ENCODE measurements around the gene AP5S1. TPM values are rescaled to one million over a fixed set of nuclear protein-coding genes. Genes with fewer than 3 reads are reported as not detected.
A peak's percentile ranks its signal among the peaks of the same experiment; 100 is the strongest.

AP5S1 gene
- total and polyA plus RNA-seq, 2 of the 13 experiments (the other 11 are each of a cell fraction or from before 2014, with no cell fraction given): 7.9 to 23.2 TPM

DNA sequence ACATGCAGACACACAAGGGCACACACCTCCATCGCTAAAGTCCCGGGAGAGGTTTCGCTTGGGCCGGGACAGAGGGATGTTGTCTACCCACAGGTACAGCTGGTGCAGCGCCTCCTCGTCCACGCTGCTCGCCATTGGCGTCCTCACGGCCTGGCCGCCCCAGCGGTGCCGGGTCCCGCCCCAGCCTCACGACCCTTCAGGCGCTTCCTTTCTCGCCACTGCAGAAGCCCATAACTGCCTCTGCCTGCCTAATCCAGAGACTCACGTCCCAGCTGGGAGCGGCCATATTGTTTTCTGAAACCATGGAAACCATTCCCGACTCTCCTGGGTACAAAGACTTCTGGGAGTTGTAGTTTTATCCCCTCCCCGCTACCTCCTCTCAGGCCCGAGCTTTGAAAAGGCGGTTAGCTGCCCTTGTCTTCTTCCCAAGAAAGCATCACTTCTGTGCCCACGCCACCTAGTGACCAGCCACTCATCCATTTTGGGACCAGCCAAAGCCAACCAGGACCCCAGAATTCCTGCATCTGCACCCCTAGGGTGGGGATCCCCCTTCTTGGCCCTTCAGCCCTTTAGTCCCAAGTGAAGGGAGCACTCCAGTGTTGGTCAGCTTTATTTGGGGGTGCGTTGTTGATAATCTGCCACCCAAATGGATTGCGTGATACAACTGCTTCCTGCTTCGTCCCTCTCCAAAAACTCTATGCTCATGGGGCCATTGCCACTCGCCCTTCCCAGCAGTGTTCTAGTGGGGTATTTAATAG is 39.0 kb upstream of the AP5S1 start, which contains the start of gene SPEF1 (continued):
- TF ChIP-seq ZNF280B (CRISPR knock-in tag; IDR thresholded peaks at IDR 0.05; ENCODE audit: borderline replicate concordance) (peak; percentile 45; the same call in 1 of the 2 replicates), EP300 (IDR thresholded peaks at IDR 0.05; ENCODE audit: low read depth in 2 of 2, low read length in 2 of 2) (no peak), EP300 (CRISPR knock-in tag; IDR thresholded peaks at IDR 0.05; ENCODE audit: borderline replicate concordance) (0 out of 2 replicates have a peak, but pooled peaks have one; percentile 42), NCOA2 (CRISPR knock-in tag; IDR thresholded peaks at IDR 0.05) (no peak), ZNF850 (CRISPR knock-in tag; conservative IDR thresholded peaks at IDR 0.05) (no peak), ATRX (CRISPR knock-in tag; IDR thresholded peaks at IDR 0.05; ENCODE audit: borderline replicate concordance) (no peak), TFDP1 (CRISPR knock-in tag; IDR thresholded peaks at IDR 0.05; ENCODE audit: borderline replicate concordance) (peak; percentile 45; the same call in 1 of the 2 replicates), CSRNP2 (CRISPR knock-in tag; conservative IDR thresholded peaks at IDR 0.05; ENCODE audit: low read depth) (no peak), IRF1 (CRISPR knock-in tag; IDR thresholded peaks at IDR 0.05; ENCODE audit: low read depth) (0 out of 2 replicates have a peak, but pooled peaks have one; percentile 57), SRF (IDR thresholded peaks at IDR 0.05; ENCODE audit: low read depth, low read length) (0 out of 2 replicates have a peak, but pooled peaks have one; percentile 12)

Measured in HepG2 (cell line).